Islet precursor cell (in vitro differentiated cells): ENCODE results near the gene GPR156.

Experiments used
- DNase-seq: peaks from one replicate; pipeline ENCODE4 v3.0.0-alpha.2; 2018

The GPR156 gene

GRCh38 chr3:120192159-120192558 lies 92.9 kb downstream of the GPR156 start:
- no peak for DNase-seq

DNA sequence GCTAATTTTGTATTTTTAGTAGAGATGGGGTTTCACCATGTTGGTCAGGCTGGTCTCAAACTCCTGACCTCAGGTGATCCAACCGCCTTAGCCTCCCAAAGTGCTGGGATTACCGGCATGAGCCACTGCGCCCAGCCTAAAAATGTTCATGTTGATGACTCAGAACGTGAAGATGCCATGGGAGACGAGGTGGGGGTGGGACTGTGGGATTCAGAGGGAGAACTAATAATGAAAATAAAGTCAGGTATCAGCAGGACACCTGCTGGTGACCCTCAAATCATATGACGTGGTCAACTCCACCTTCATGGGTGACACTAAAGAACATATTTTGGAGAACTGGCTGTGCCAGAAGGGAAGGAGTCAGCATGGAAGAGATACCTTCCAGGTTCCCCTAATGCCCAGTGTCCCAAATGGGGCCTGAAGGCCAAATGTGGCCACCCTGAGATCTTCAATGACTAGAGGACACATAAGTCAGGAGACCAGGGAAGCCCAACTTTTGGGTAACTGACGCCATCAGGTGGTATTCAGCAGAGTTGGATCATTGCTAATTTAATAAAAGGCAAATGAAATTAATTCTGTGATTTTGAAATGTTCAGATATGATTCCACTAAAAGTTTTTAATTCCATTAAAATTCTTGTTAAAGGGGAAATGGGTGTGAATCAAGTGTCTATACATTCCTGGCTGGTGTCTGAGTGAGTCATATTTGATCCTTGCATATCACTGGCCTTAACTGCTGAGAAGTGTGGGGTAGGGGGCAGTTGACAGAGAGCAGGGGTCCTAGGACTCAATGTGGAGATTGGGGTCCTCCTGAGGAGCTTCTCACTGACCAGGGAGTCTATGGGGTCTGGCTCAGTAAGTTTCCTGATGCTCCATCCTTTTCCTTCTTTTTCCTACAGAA lies 102.2 kb downstream of the GPR156 start:
- DNase-seq = no peak

GRCh38 chr3:120181632-120182031 lies 103.4 kb downstream of the GPR156 start:
- DNase-seq = no peak

DNA sequence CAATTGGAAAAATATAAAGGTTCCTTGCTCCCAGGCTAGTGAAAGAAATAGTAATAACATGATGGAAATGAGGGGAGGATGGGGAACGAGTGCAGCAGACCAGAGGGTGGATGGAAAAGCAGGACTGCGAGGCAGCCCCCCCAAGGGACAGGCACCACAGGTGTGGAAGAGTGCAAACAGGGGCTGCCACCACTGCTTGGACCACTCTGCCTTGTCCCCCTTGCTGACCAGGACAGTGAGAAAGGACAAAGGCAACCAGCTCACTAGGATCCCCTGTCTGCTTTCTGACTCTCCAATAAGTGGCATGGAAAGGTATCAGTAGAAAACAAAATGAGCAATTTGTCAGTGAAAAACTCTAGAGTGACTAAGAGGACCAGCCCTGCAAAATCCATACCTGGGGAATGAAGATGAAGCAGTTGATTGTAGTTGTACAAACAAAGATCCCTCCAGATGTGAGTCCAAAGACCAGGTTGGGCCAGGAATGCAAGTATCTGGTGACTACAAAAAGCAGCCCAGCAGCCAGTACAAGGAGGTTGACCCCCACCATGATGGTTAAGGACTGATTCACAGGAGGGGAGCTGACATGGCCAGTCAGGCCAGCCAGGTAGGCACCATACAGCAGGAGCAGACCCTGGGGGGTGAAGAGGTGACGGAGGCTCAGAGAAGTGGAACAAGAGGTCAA lies 104.2 kb downstream of the GPR156 start:
- DNase-seq = peak; percentile 72

DNA sequence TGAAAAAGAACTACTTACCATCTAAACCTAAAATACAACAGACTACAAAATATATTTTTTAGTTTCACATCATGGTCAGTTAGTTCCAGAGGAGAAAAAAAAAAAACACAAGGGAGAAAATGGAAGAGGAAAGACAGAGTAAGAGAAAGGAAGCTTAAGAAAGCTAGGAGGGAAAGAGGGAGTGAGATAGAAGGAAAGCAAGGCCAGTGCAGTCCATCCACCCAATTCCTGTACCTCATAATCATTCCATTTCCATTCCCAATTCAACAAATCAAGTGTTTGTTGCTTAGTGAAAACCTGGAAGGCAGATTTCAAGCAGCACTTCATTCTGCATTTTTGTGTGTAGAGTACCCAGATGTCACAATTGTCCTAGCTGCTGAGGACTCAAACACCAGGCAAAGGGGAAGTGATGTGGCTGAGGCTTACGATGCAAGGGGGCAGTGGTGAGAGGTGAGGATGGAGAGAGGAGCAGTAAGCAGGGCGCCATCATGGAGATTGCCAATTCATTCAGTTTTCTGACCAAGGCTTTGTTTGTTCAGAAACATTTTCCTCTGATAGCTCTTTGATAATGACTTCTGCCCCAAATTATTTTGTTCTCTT lies 107.2 kb downstream of the GPR156 start:
- peak; percentile 65 for DNase-seq

DNA sequence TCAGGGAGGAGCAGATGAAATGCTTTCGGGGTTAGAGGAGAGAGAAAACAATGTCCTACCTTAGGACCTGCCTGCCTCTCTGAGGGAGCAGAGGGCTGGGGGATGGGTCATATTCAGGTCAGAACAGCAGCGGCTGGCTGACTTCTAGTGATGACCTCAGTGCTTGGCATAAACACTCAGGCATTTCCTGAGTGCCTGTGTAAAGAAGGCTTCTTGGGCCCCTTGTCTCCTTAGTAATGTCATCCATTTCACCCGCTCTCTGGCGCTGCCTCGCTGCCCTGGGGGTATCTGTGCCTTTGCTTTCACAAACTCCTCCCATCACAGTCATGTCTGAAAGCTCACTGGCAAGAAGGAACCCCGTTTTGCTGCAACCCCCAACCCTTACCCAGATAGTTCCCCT lies 107.9 kb downstream of the GPR156 start:
- peak; percentile 98 for DNase-seq

- DNase-seq = no peak
Measured at GRCh38 chr3:120174811-120175539, 110.0 kb downstream of the GPR156 start.

- no peak for DNase-seq
Measured at GRCh38 chr3:120173056-120173675, 111.9 kb downstream of the GPR156 start.

DNA sequence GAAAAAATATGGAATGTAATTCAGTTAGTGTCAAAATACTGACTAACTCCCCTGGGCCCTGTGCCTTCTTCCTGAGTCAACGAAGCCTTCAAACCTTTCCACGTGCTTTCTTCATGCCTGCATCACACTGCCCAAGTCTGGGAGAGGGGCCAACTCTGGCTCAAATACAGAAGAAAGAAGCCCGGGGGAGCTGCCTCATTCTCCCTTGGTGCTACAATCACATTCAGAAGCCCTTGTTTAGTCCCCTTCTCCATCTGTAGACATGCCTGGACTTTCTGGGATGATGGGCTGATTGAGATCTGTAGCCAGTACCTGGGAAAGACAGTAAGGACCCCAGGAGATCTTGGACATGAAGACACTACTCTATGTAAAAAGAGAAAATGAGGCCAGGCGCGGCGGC lies 113.0 kb downstream of the GPR156 start:
- no peak for DNase-seq

- no peak for DNase-seq
Measured at GRCh38 chr3:120171134-120171873, 113.7 kb downstream of the GPR156 start.

DNA sequence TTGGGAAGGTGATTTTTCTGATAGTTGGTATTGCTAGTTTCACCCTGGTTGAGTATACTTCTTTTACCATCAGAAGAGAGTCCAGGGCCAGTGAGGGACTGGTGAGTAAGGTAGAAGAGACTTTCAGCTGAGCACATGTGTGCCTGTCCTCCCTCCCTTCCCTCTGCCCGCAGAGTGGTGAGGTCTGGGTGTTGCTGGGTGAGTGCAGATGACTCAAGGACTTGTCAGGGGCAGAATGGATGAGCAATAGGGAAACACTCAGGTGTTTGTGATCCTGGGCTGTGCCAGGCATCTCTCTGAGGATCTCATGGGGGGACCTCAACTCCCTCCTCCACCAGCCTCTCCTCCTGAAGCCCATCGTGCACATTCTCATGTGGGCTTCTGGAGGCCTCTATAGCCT lies 114.8 kb downstream of the GPR156 start:
- peak; percentile 81 for DNase-seq

GRCh38 chr3:120169407-120169806 lies 115.6 kb downstream of the GPR156 start:
- no peak for DNase-seq

DNA sequence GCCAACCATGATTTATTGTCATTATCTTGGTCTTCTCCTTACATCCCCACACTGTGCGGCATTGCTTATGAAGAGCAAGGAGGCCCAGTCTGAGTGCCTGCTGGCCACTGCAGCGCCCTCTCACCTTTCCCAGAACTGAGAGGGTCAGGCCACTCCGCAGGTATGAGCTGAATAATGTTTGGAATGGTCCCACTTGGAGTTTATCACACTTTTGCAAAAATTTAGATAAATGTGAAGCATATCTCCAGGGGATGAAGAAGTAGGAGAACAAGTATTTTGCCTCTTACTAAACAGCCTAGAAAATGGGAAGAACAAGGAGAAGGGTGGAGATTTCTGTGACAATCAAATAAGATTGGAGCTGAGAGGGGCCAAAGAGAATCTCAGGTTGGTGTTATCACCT lies 116.4 kb downstream of the GPR156 start:
- DNase-seq = no peak

GRCh38 chr3:120168038-120168437 lies 117.0 kb downstream of the GPR156 start:
- DNase-seq = no peak

- DNase-seq = no peak
Measured at GRCh38 chr3:120167488-120167887, 117.5 kb downstream of the GPR156 start.

DNA sequence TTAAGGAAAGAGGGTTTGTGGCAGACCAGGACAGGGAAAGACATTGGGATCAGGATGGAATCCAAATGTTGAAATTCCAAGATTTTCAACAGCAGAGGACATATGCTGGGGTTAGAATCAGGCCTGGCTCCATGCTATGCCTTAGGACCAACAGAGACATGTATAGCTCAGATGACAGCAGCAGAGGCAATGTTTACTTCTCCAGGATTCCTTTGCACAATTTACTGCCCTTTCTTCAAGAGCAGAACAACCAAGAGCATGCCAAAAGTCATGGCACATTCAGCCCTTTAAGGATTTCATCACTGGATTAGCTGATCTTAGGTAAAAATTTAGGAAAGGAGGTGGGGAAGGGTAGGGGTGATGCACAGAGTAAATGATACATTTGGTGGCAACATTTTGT lies 121.2 kb downstream of the GPR156 start:
- DNase-seq = no peak

- DNase-seq = no peak
Measured at GRCh38 chr3:120163026-120163425, 122.0 kb downstream of the GPR156 start.

DNA sequence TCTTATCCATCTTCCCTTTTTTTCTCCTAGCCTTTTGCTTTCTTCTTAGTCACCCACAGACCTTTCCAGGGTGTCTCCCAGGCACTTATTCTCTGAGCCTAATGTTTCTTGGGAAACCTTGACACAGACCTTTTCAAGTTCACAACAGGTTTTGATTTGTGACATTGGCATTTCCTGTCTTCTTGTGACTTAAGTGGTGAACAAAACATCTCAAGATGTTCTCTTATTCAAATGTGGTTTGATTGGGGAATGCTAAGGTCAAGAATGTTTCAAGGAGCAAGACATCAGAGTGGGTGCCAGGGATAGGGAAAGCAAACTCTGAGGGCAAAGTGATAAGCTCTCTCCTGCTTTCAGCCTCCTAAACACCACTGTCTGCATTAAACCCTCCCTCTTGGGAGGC lies 122.6 kb downstream of the GPR156 start:
- DNase-seq = no peak

DNA sequence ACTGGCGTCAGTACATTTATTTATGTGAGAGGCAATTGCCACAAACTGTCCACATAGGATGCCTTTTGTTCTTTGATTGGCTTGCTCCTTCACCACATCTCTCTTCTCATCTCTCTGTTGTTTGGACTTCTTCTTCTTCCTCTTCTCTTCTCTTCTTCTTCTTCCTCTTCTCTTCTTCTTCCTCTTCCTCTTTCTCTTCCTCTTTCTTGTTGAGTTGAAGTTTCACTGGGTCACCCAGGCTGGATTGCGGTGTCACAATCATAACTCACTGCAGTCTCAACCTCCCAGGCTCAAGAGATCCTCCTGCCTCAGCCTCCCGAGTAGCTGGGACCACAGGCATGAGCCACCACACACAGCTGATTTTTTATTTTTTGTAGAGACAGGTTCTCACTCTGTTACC lies 123.1 kb downstream of the GPR156 start:
- no peak for DNase-seq

DNA sequence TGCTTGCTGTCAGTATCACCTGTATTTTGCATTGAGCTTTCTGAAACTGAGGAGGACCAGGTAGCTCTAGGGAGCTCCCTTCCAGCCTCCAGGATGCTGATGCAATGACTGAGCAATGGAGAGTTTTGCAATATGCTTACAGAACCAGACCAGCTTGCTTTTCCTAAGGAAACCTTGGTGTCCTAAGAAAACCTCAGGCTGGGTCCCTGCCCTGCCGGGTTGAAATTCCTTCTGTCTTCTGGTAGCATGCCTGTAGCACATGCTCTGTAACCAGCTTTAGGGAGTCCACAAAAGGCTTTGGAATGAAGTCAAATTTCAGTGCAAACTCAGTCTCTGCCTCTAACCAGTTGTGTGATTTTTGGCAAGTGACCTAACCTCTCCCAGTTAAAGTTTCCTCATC lies 125.0 kb downstream of the GPR156 start:
- DNase-seq = peak; percentile 92

DNA sequence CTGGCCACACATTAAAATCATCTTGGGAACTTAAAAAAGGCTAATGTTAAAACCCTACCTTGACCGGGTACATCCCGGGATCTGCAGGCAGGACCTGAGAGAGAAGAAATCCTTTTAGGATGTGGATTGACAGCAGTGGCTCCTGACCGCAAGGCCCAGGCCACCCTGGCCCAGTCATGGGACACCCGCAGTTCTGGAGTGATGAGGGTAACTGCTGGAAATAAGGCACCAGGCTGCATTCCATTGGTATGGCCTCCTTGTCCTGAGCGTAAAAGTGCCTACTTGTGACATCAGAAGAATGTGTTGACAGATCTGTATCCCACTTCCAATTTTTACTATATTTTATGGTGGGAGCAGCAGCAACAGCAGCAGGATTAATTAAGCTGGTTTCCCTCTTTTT lies 127.3 kb downstream of the GPR156 start:
- no peak for DNase-seq

- DNase-seq = no peak
Measured at GRCh38 chr3:120157113-120157512, 127.9 kb downstream of the GPR156 start.
